Eye (tissue), 1 donor: ENCODE measurements around the gene PAQR5.
"Not testable (repeated sequence)": the region's sequence is repeated elsewhere in the genome, so short reads cannot be mapped to it uniquely, and the experiment has no call there.

Source experiments
- DNase-seq: peaks from one replicate; pipeline ENCODE4 v3.0.0-alpha.2; 2015

PAQR5 gene

GRCh38 chr15:69358850-69359249 lies 60.1 kb downstream of the PAQR5 start:
- DNase-seq: no peak

- no peak for DNase-seq
Measured at GRCh38 chr15:69359722-69360121, 61.0 kb downstream of the PAQR5 start.

GRCh38 chr15:69360642-69361041 lies 61.9 kb downstream of the PAQR5 start:
- no peak for DNase-seq

- DNase-seq: no peak
Measured at GRCh38 chr15:69367236-69367635, 68.5 kb downstream of the PAQR5 start.

- DNase-seq: no peak
Measured at GRCh38 chr15:69369631-69370030, 70.9 kb downstream of the PAQR5 start.

GRCh38 chr15:69373406-69373805 lies 74.7 kb downstream of the PAQR5 start:
- no peak for DNase-seq

- no peak for DNase-seq
Measured at GRCh38 chr15:69375151-69375790, 76.6 kb downstream of the PAQR5 start.

GRCh38 chr15:69377216-69377970 lies 78.7 kb downstream of the PAQR5 start:
- DNase-seq: peak; percentile 91

GRCh38 chr15:69380100-69380725 lies 81.5 kb downstream of the PAQR5 start:
- DNase-seq: no peak

- DNase-seq: no peak
Measured at GRCh38 chr15:69380726-69381105, 82.0 kb downstream of the PAQR5 start.

GRCh38 chr15:69382176-69382575 lies 83.5 kb downstream of the PAQR5 start:
- not testable (repeated sequence) for DNase-seq

GRCh38 chr15:69384066-69384465 lies 85.4 kb downstream of the PAQR5 start:
- DNase-seq: not testable (repeated sequence)

- DNase-seq: no peak
Measured at GRCh38 chr15:69384626-69385598, 86.2 kb downstream of the PAQR5 start.

GRCh38 chr15:69385831-69386230 lies 87.1 kb downstream of the PAQR5 start:
- no peak for DNase-seq

GRCh38 chr15:69386284-69386683 lies 87.6 kb downstream of the PAQR5 start:
- no peak for DNase-seq

GRCh38 chr15:69388260-69388705 lies 89.6 kb downstream of the PAQR5 start:
- DNase-seq: no peak

- DNase-seq: no peak
Measured at GRCh38 chr15:69389426-69389825, 90.7 kb downstream of the PAQR5 start.

- DNase-seq: no peak
Measured at GRCh38 chr15:69390575-69390974, 91.9 kb downstream of the PAQR5 start.

GRCh38 chr15:69391046-69391757 lies 92.5 kb downstream of the PAQR5 start:
- no peak for DNase-seq

- DNase-seq: no peak
Measured at GRCh38 chr15:69392352-69392751, 93.6 kb downstream of the PAQR5 start.

- DNase-seq: no peak
Measured at GRCh38 chr15:69393831-69394491, 95.2 kb downstream of the PAQR5 start.
